GM12878 (cell line): ENCODE results near the gene MIER3. TPM values are rescaled to one million over a fixed set of nuclear protein-coding genes. Genes with fewer than 3 reads are reported as not detected.

Experiments used
- ATF2 ChIP-seq: IDR thresholded peaks from 2 replicates; pipeline ENCODE4 v1.6.1; 2012; ENCODE audit warnings: low read length, inconsistent platforms
- BCL11A ChIP-seq: IDR thresholded peaks from 2 replicates; pipeline ENCODE4 v1.6.1; 2011; ENCODE audit warnings: low read depth, low read length
- CREM ChIP-seq: IDR thresholded peaks from 2 replicates; pipeline ENCODE4 v1.6.1; 2014; ENCODE audit warnings: antibody characterized with exemption, low read depth
- E2F4 ChIP-seq: IDR thresholded peaks from 2 replicates; pipeline ENCODE4 v1.6.1; 2012; ENCODE audit warnings: low read depth, low read length, improper control_type of control experiment
- E4F1 ChIP-seq: fragments of 450-650 bp; IDR thresholded peaks from 2 replicates; pipeline ENCODE4 v1.6.1; 2018; ENCODE audit warnings: borderline replicate concordance, mild to moderate bottlenecking; ENCODE audit not compliant: partially characterized antibody
- ETV6 ChIP-seq, 2 experiments: fragments of 450-650 bp in 1 of 2; IDR thresholded peaks in 1 of 2; conservative IDR thresholded peaks in 1 of 2; 2 replicates each; pipeline ENCODE4 v1.6.1; 2014; ENCODE audit warnings: antibody characterized with exemption in 1 of 2, borderline replicate concordance in 1 of 2, low read depth in 1 of 2, mild to moderate bottlenecking in 1 of 2, moderate library complexity in 1 of 2
- HDAC6 ChIP-seq: fragments of 200-600 bp; sonication (generic); IDR thresholded peaks from one replicate; pipeline ENCODE4 v1.8.0; 2017; ENCODE audit warnings: antibody characterized with exemption; ENCODE audit not compliant: unreplicated experiment
- HSF1 ChIP-seq: fragments of 150-350 bp; IDR thresholded peaks from 2 replicates; pipeline ENCODE4 v1.6.1; 2014; ENCODE audit warnings: mild to moderate bottlenecking, low read depth, low read length
- IKZF2 ChIP-seq, 2 experiments: fragments of 450-650 bp; IDR thresholded peaks; 2 replicates each; pipeline ENCODE4 v1.6.1; 2017; ENCODE audit warnings: mild to moderate bottlenecking in 2 of 2, moderate library complexity in 2 of 2
- JUND ChIP-seq: IDR thresholded peaks from 2 replicates; pipeline ENCODE4 v1.6.1; 2012; ENCODE audit warnings: low read depth, mild to moderate bottlenecking, low read length, improper control_type of control experiment, moderate library complexity
- KAT2A ChIP-seq: conservative IDR thresholded peaks from 2 replicates; pipeline ENCODE4 v1.6.1; 2011; ENCODE audit warnings: low read depth, low read length; ENCODE audit not compliant: control insufficient read depth
- MAX ChIP-seq: IDR thresholded peaks from 2 replicates; pipeline ENCODE4 v1.6.1; 2012; ENCODE audit warnings: low read depth, low read length, improper control_type of control experiment
- RBBP5 ChIP-seq: fragments of 200-600 bp; sonication (generic); conservative IDR thresholded peaks from 2 replicates; pipeline ENCODE4 v1.6.1; 2016
- SIN3A ChIP-seq: IDR thresholded peaks from 2 replicates; pipeline ENCODE4 v1.6.1; 2012; ENCODE audit warnings: low read depth, low read length, improper control_type of control experiment
- SMARCA5 ChIP-seq: fragments of 450-650 bp; IDR thresholded peaks from 2 replicates; pipeline ENCODE4 v1.6.1; 2017; ENCODE audit warnings: mild to moderate bottlenecking
- SREBF1 ChIP-seq: IDR thresholded peaks from 2 replicates; pipeline ENCODE4 v1.6.1; 2012; ENCODE audit warnings: mild to moderate bottlenecking, low read length
- TCF3 ChIP-seq: IDR thresholded peaks from 2 replicates; pipeline ENCODE4 v1.6.1; 2012; ENCODE audit warnings: low read depth, mild to moderate bottlenecking, low read length, borderline replicate concordance; ENCODE audit not compliant: insufficient read depth
- ZBTB4 ChIP-seq: fragments of 450-650 bp; formaldehyde crosslinking; IDR thresholded peaks from 2 replicates; pipeline ENCODE4 v1.4.0; 2022; ENCODE audit warnings: mild to moderate bottlenecking, moderate library complexity
- polyA plus RNA-seq, 11 experiments: library from polyadenylated mRNA; depleted of rRNA in 4 of 11; unstranded in 6 of 11; stranded (reverse) in 5 of 11; fragments of >200 nt; fragmentation: Nextera tagmentation in 4 of 11; fragmentation: Illumina TruSeq in 1 of 11; extraction: Ambion mirVana in 4 of 11; extraction: Trizol in 1 of 11; gene quantifications; 1 replicate in 1 of 11; 2 replicates in 10 of 11; pipeline versions ENCODE4 v1.2.1 to v1.2.3, GENCODE V29; 2011 to 2016; ENCODE audit warnings: inconsistent platforms in 2 of 11, missing spikeins in 2 of 11, low read depth in 1 of 11
- total RNA-seq, 4 experiments: library from RNA; depleted of rRNA in 3 of 4; stranded (reverse); fragments of >200 nt in 3 of 4; fragmentation: Illumina TruSeq in 1 of 4; extraction: Trizol in 1 of 4; gene quantifications; 2 replicates each; pipeline versions ENCODE4 v1.2.1 to v1.2.3, GENCODE V29; 2013 to 2021

MIER3 gene
- total and polyA plus RNA-seq, 10 of the 15 experiments (the other 5 are each of a cell fraction or from before 2014, with no cell fraction given), result 2.9 to 14.6 (median 7.2) TPM

- TF ChIP-seq ZBTB4 (CRISPR knock-in tag), result no peak
- no peak for TF ChIP-seq HSF1
- TF ChIP-seq BCL11A, result no peak
- no peak for TF ChIP-seq JUND
- peak; percentile 79; the same call in 1 of the 2 replicates for TF ChIP-seq SMARCA5
- TF ChIP-seq RBBP5, result no peak
- TF ChIP-seq ETV6 (conservative IDR thresholded peaks at IDR 0.05 in 1 of 2, IDR thresholded peaks at IDR 0.05 in 1 of 2; ENCODE audit: borderline replicate concordance in 1 of 2, low read depth in 1 of 2), result peak in 1 of 2 experiments; percentile 32; a peak in 1 of 4 replicates
- peak; percentile 53; the same call in 1 of the 2 replicates for TF ChIP-seq MAX
- peak; percentile 33 to 74; a peak in 2 of 4 replicates for TF ChIP-seq IKZF2 (IDR thresholded peaks at IDR 0.05)
- TF ChIP-seq TCF3, result peak; percentile 48; the same call in 1 of the 2 replicates
- 0 out of 2 replicates have a peak, but pooled peaks have one; percentile 28 for TF ChIP-seq CREM
- TF ChIP-seq KAT2A, result no peak
- no peak for TF ChIP-seq SREBF1
- no peak for TF ChIP-seq E4F1
- no peak for TF ChIP-seq ATF2
- peak; percentile 64; the same call in 1 of the 2 replicates for TF ChIP-seq SIN3A
- no peak for TF ChIP-seq HDAC6
- TF ChIP-seq E2F4, result peak; percentile 22; the same call in 1 of the 2 replicates
These were observed 42.4 kb downstream of the MIER3 start, which contains the start of gene SETD9 (continued) for GRCh38 chr5:56909294-56910209.
